Measurements from ENCODE around the gene BTBD19. TPM values are rescaled to one million over a fixed set of nuclear protein-coding genes. Genes with fewer than 3 reads are reported as not detected.

The BTBD19 gene
- total RNA-seq, 4 donors from 2014 or later = 1.2 to 7.3 (median 4.4) TPM

GRCh38 chr1:44817307-44817706, 9.0 kb downstream of the BTBD19 start:
- 76% methylated on average over 2 of the region's 2 CpGs for WGBS
- H3K4me1 ChIP-seq = peaks cover 55% of the 10 kb centered on the region
- H3K36me3 ChIP-seq = no peaks in the 10 kb centered on the region
- H3K27ac ChIP-seq = peak overlapping the region; percentile 26
- H3K4me3 ChIP-seq = no peak overlapping the region
- DNase-seq (ENCODE audit: low spot score in 2 of 2) = no peak
- TF ChIP-seq CTCF (IDR thresholded peaks at IDR 0.05) (no peak), POLR2A (IDR thresholded peaks at IDR 0.05) (no peak), POLR2AphosphoS5 (IDR thresholded peaks at IDR 0.05) (no peak), EP300 (IDR thresholded peaks at IDR 0.05) (no peak)
- H3K9me3 ChIP-seq = no peaks in the 10 kb centered on the region
- H3K27me3 ChIP-seq = no peaks in the 10 kb centered on the region

- 93% methylated on average over 11 of the region's 11 CpGs for WGBS
- peaks cover 51% of the 10 kb centered on the region for H3K4me1 ChIP-seq
- DNase-seq (ENCODE audit: low spot score in 2 of 2) = peak in 1 of 2 donors; percentile 41
- H3K36me3 ChIP-seq = no peaks in the 10 kb centered on the region
- no peak for TF ChIP-seq EP300 (IDR thresholded peaks at IDR 0.05)
- TF ChIP-seq POLR2A (IDR thresholded peaks at IDR 0.05) = no peak
- no peak for TF ChIP-seq CTCF (IDR thresholded peaks at IDR 0.05)
- no peak for TF ChIP-seq POLR2AphosphoS5 (IDR thresholded peaks at IDR 0.05)
- H3K9me3 ChIP-seq = no peaks in the 10 kb centered on the region
- no peak overlapping the region for H3K4me3 ChIP-seq
- no peaks in the 10 kb centered on the region for H3K27me3 ChIP-seq
- peak overlapping the region; percentile 26 for H3K27ac ChIP-seq
Observed at GRCh38 chr1:44817771-44818495, 9.6 kb downstream of the BTBD19 start.

- peak in 1 of 2 donors; percentile 39 for DNase-seq (ENCODE audit: low spot score in 2 of 2)
- no peaks in the 10 kb centered on the region for H3K36me3 ChIP-seq
- WGBS = 12% methylated on average over 13 of the region's 13 CpGs
- peak overlapping the region; percentile 57 for H3K4me3 ChIP-seq
- H3K4me1 ChIP-seq = peaks cover 39% of the 10 kb centered on the region
- no peaks in the 10 kb centered on the region for H3K27me3 ChIP-seq
- H3K27ac ChIP-seq = peak overlapping the region; percentile 91
- H3K9me3 ChIP-seq = no peaks in the 10 kb centered on the region
- TF ChIP-seq EP300 (IDR thresholded peaks at IDR 0.05) (no peak), POLR2A (IDR thresholded peaks at IDR 0.05) (no peak), CTCF (IDR thresholded peaks at IDR 0.05) (no peak), POLR2AphosphoS5 (IDR thresholded peaks at IDR 0.05) (no peak)
Observed at GRCh38 chr1:44819196-44819607, 10.9 kb downstream of the BTBD19 start.

- peak; percentile 90 to 93 for DNase-seq (ENCODE audit: low spot score in 2 of 2)
- 2% methylated on average over 33 of the region's 33 CpGs for WGBS
- peak overlapping the region; percentile 57 for H3K4me3 ChIP-seq
- H3K36me3 ChIP-seq = no peaks in the 10 kb centered on the region
- no peaks in the 10 kb centered on the region for H3K27me3 ChIP-seq
- TF ChIP-seq POLR2AphosphoS5 (IDR thresholded peaks at IDR 0.05) (peak; percentile 63 to 86 (median 65)), EP300 (IDR thresholded peaks at IDR 0.05) (no peak), POLR2A (IDR thresholded peaks at IDR 0.05) (peak; percentile 87 to 88), CTCF (IDR thresholded peaks at IDR 0.05) (no peak)
- peaks cover 34% of the 10 kb centered on the region for H3K4me1 ChIP-seq
- H3K9me3 ChIP-seq = no peaks in the 10 kb centered on the region
- H3K27ac ChIP-seq = peak overlapping the region; percentile 91
Observed at GRCh38 chr1:44819608-44820327, 11.4 kb downstream of the BTBD19 start.
